ENCODE results near the gene EPHB4.

Gene EPHB4

GRCh38 chr7:100854146-100854895, 27.0 kb upstream of the EPHB4 start:
- peak; percentile 20 for DNase-seq (ENCODE audit: low spot score)
- TF ChIP-seq CTCF (IDR thresholded peaks at IDR 0.05; ENCODE audit: extremely low read depth, insufficient read depth, missing control alignments): no peak
- in situ Hi-C loops (cut with MboI; ENCODE audit: low pct_unique_long_range_greater_than_20kb, low sequenced_read_pairs, unreplicated experiment): loop anchor here (10.0 kb wide), 1 partner anchor 150 kb away; the partner anchor contains the start of gene POP7

DNA sequence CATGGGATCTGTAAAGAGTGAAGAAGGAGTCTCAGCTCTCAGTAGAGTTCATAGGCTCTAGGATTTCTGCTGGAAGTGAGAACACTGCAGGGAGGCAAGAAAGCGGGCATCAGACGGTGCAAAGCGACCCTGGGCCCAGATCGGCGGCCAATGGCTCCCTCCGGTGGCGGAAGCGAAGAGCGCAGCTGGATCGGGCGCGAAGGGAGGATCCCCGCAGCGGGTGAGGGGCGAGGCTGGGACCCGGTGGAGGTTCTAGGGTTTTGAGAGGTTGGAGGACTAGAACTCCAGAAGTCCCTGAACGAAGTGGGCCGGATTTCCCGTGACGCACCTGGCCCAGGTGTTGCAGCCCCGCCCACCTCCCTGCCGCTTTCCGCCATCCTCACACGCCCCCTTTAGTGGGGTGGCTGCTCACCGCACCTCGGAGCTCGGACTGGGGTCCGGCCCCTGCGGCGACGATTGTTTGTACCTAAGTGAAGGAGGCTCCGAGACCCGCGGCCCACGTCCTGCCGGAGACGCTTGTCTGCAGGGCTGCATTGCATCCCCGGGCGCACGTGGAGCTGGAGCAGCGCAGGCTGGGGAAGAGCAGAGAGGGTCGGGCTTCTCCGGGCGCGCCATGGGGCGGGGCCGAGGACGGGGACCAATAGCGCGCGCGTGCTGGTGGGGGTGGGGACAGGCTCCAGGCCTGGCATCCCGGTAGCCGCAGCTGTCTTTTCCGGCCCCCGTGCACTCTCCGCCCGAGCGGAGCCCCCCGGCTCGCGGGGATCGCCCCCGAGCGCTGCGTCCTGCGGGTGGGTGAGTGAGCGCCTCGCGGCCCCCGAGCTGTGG, 24.9 kb upstream of the EPHB4 start, which contains the start of gene SLC12A9:
SLC12A9 (plus strand) TSS at position 666 of the 825 bp plus-strand sequence. CDS start 1,485 bp downstream, outside the sequence.
- in situ Hi-C loops (cut with MboI; ENCODE audit: low pct_unique_long_range_greater_than_20kb, low sequenced_read_pairs, unreplicated experiment): loop anchor here (10.0 kb wide), 1 partner anchor 147 kb away; the partner anchor contains the start of gene POP7
- TF ChIP-seq CTCF (IDR thresholded peaks at IDR 0.05; ENCODE audit: extremely low read depth, insufficient read depth, missing control alignments): peak; percentile 96
- peak; percentile 97 for DNase-seq (ENCODE audit: low spot score)

GRCh38 chr7:100847360-100847759, 20.0 kb upstream of the EPHB4 start:
- DNase-seq (ENCODE audit: low spot score): no peak
- in situ Hi-C loops (cut with MboI; ENCODE audit: low pct_unique_long_range_greater_than_20kb, low sequenced_read_pairs, unreplicated experiment): no loop called here
- TF ChIP-seq CTCF (IDR thresholded peaks at IDR 0.05; ENCODE audit: extremely low read depth, insufficient read depth, missing control alignments): no peak

DNA sequence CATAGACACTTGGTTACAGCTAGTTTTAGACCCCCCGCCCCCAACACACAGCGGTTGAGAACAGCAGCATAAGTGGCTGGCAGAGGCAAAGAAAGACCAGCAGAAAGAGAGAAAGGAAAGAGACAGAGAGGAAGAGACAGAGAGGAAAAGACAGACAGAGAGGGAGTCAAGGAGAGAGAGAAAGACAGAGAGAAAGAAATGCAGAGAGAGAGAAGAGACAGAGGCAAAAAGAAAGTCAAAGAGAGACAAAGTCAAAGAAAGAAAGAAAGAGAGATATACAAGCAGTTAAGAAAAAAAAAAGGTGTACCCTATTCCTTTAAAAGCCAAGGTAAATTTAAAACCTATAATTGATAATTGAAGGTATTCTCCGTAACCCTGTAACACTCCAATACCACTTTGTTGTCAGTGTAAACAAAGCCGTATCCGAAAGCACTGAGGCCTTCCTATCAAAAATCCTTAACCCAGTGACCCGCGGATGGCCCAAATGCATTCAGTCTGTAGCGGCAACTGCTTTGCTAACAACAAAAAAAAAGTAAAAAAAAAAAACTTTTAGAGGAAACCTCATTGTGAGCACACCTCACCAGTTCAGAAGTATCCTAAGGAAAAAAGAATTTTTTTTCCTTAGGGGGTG, 13.3 kb upstream of the EPHB4 start:
- no peak for TF ChIP-seq CTCF (IDR thresholded peaks at IDR 0.05; ENCODE audit: extremely low read depth, insufficient read depth, missing control alignments)
- DNase-seq (ENCODE audit: low spot score): no peak
- in situ Hi-C loops (cut with MboI; ENCODE audit: low pct_unique_long_range_greater_than_20kb, low sequenced_read_pairs, unreplicated experiment): no loop called here

DNA sequence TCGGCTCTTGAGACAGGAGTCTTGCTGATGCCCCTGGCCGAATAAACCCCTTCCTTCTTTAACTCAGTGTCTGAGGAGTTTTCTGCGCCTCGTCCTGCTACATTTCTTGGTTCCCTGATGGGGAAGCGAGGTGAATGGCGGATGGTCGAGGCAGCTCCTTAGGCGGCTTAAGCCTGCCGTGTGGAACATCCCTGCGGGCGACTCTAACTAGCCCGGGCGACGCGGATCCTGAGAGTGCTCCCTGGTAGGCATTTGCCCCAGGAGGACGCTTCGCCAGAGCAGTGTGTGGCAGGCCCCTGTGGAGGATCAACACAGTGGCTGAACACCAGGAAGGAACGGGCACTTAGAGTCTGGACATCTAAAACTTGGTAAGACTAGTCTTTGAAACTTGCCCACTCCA, 12.0 kb upstream of the EPHB4 start:
- DNase-seq (ENCODE audit: low spot score): no peak
- in situ Hi-C loops (cut with MboI; ENCODE audit: low pct_unique_long_range_greater_than_20kb, low sequenced_read_pairs, unreplicated experiment): no loop called here
- no peak for TF ChIP-seq CTCF (IDR thresholded peaks at IDR 0.05; ENCODE audit: extremely low read depth, insufficient read depth, missing control alignments)

- in situ Hi-C loops (cut with MboI; ENCODE audit: low pct_unique_long_range_greater_than_20kb, low sequenced_read_pairs, unreplicated experiment): no loop called here
These were observed 9.9 kb upstream of the EPHB4 start for GRCh38 chr7:100837099-100837836.

More at GRCh38 chr7:100837099-100837836, 9.9 kb upstream of the EPHB4 start:
- TF ChIP-seq CTCF (IDR thresholded peaks at IDR 0.05; ENCODE audit: extremely low read depth, insufficient read depth, missing control alignments): no peak
- DNase-seq (ENCODE audit: low spot score): peak; percentile 85
